H1 (cell line): Measurements from ENCODE around the gene RHBDD1. TPM values are rescaled to one million over a fixed set of nuclear protein-coding genes. Genes with fewer than 3 reads are reported as not detected.

Experiments used
- CHD2 ChIP-seq: IDR thresholded peaks from 2 replicates; pipeline ENCODE4 v1.6.1; 2012; ENCODE audit warnings: low read length, improper control_type of control experiment
- EZH2 ChIP-seq: fragments of 200-600 bp; sonication (generic); IDR thresholded peaks from 2 replicates; pipeline ENCODE4 v1.7.1; 2012; ENCODE audit warnings: low read depth, mild to moderate bottlenecking, moderate library complexity, low read length, inconsistent platforms; ENCODE audit not compliant: severe bottlenecking
- polyA plus RNA-seq, 7 experiments: library from polyadenylated mRNA; depleted of rRNA in 3 of 7; stranded (reverse) in 5 of 7; unstranded in 2 of 7; fragments of >200 nt in 5 of 7; fragments of 200-250 nt in 2 of 7; gene quantifications; 1 replicate in 5 of 7; 2 replicates in 1 of 7; 4 replicates in 1 of 7; pipeline versions ENCODE4 v1.2.1 to v1.2.3, GENCODE V29; 2011 to 2013; ENCODE audit warnings: missing spikeins in 2 of 7, mixed read lengths in 2 of 7
- total RNA-seq: library from RNA; stranded (reverse); fragmentation: NEBNext Ultra II Directional; extraction: Animal tissue kit (Norgen Biotek cat#: 25700); gene quantifications from 2 replicates; pipeline ENCODE4 v1.2.1, GENCODE V29; 2021

RHBDD1 gene
- total and polyA plus RNA-seq, 2 of the 8 experiments (the other 6 are each of a cell fraction or from before 2014, with no cell fraction given) = 10.5 to 23.1 TPM

DNA sequence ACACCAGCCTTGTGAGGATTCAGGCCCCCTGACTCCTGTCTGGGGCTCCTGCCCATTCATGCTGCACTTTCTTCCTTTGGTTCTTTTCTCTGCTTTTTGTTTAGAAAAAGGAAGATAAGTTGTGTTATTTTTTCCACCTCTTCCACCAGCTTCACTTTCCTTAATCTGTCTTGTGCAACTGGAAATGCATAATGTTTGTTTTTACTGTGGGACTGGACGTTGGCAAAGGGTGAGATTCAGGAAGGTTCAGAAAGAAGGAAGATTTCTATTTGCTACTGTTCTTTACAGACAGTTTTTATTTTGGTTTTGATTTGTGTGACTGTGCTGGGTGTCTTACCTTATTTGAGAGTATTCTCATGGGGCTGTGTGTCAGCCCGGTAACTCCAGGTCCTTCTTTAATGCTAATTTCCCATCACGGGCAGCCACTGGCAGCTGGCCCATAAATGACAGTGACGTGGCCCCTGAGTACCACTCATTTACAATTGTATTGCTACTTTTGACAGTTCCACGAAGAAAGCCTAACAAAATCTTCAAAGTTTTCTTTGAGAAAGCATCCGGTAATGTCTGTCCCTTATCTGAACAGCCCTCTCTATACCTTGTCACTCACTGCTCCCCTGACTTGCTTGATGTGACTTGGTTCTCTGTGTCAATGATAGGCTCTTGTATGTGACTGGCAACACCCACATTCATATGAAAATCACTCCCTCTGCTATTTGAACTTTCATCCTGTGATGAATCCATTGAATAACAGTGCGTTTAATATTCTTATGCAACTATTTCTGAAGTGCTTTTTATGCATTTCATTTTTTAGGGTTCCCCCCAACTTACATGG, 32.7 kb downstream of the RHBDD1 start (continued):
- TF ChIP-seq CHD2 (no peak), EZH2 (no peak)
